ENCODE results near the gene MOB3A. TPM values are rescaled to one million over a fixed set of nuclear protein-coding genes. Genes with fewer than 3 reads are reported as not detected.

The MOB3A gene
- total and polyA plus RNA-seq, 9 of the 15 experiments (the other 6 are each of a cell fraction or from before 2014, with no cell fraction given), result 1.1 to 24.1 (median 6.0) TPM

GRCh38 chr19:2048959-2049740, 47.0 kb downstream of the MOB3A start (continued):
- TF ChIP-seq ZNF407 (IDR thresholded peaks at IDR 0.05; ENCODE audit: low read depth), result no peak
- no peak for TF ChIP-seq CEBPG (CRISPR knock-in tag; IDR thresholded peaks at IDR 0.05)
- no peak for TF ChIP-seq CEBPG (tag; conservative IDR thresholded peaks at IDR 0.05 in 1 of 2, IDR thresholded peaks at IDR 0.05 in 1 of 2)
- TF ChIP-seq C11orf30 (IDR thresholded peaks at IDR 0.05; ENCODE audit: low read depth), result no peak
- TF ChIP-seq STAG1 (CRISPR knock-in tag; IDR thresholded peaks at IDR 0.05; ENCODE audit: borderline replicate concordance), result peak; percentile 39; the same call in 1 of the 2 replicates
- no peak for TF ChIP-seq ZNF780A (CRISPR knock-in tag; IDR thresholded peaks at IDR 0.05)
- no peak for TF ChIP-seq IRF9 (tag; IDR thresholded peaks at IDR 0.05)
- TF ChIP-seq HCFC1 (IDR thresholded peaks at IDR 0.05; ENCODE audit: low read depth, low read length), result no peak
- no peak for TF ChIP-seq ZNF655 (CRISPR knock-in tag; IDR thresholded peaks at IDR 0.05)
- no peak for TF ChIP-seq ZNF347 (CRISPR knock-in tag; IDR thresholded peaks at IDR 0.05; ENCODE audit: low read depth)
- no peak for TF ChIP-seq SRF (CRISPR knock-in tag; IDR thresholded peaks at IDR 0.05)
- no peak for TF ChIP-seq POLR2A (conservative IDR thresholded peaks at IDR 0.05)
- no peak for TF ChIP-seq CBX8 (IDR thresholded peaks at IDR 0.05; ENCODE audit: borderline replicate concordance, extremely low read depth, low read depth, low read length, poor library complexity, severe bottlenecking)
- TF ChIP-seq PRPF4 (IDR thresholded peaks at IDR 0.05; ENCODE audit: insufficient read depth, low read depth, low read length, poor library complexity, severe bottlenecking), result no peak
- TF ChIP-seq RBM22 (IDR thresholded peaks at IDR 0.05; ENCODE audit: low read depth, low read length, poor library complexity, severe bottlenecking), result peak; percentile 88
- no peak for TF ChIP-seq LCOR (CRISPR knock-in tag; IDR thresholded peaks at IDR 0.05)
- TF ChIP-seq GATAD2B (IDR thresholded peaks at IDR 0.05; ENCODE audit: borderline replicate concordance), result no peak
- no peak for TF ChIP-seq KDM1A (IDR thresholded peaks at IDR 0.05)

All from K562 (cell line).